ENCODE measurements around the gene CNGA3.

DNA sequence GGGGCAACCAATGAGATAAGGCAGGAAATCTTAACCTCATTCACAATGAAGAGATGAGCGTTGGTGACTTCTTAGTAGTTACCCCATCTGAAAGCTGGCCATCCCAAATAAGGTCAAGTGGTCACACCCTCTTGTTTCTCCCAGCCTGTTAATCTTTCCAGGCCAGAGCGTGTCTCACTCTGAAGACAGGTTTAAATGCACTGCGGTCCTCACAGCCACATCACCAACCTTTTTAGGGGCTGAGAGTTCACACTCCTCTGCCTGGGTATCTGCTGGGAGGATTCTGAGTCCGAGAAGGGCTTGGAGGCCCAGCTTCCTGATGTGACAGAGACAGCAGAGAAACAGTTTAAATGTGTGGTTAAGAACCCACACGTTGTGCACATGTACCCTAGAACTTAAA, 13.3 kb upstream of the CNGA3 start:
- TF ChIP-seq EP300 (IDR thresholded peaks at IDR 0.05; ENCODE audit: low read depth) (no peak), POLR2AphosphoS5 (IDR thresholded peaks at IDR 0.05) (no peak), POLR2A (IDR thresholded peaks at IDR 0.05) (no peak)
- TF ChIP-seq, protein P1, sequence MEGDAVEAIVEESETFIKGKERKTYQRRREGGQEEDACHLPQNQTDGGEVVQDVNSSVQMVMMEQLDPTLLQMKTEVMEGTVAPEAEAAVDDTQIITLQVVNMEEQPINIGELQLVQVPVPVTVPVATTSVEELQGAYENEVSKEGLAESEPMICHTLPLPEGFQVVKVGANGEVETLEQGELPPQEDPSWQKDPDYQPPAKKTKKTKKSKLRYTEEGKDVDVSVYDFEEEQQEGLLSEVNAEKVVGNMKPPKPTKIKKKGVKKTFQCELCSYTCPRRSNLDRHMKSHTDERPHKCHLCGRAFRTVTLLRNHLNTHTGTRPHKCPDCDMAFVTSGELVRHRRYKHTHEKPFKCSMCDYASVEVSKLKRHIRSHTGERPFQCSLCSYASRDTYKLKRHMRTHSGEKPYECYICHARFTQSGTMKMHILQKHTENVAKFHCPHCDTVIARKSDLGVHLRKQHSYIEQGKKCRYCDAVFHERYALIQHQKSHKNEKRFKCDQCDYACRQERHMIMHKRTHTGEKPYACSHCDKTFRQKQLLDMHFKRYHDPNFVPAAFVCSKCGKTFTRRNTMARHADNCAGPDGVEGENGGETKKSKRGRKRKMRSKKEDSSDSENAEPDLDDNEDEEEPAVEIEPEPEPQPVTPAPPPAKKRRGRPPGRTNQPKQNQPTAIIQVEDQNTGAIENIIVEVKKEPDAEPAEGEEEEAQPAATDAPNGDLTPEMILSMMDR (IDR thresholded peaks at IDR 0.05), result no peak
